Testis (tissue), 3 donors: ENCODE data around the gene RIPOR3. TPM values are rescaled to one million over a fixed set of nuclear protein-coding genes. Genes with fewer than 3 reads are reported as not detected.

Source experiments
- DNase-seq: peaks from one replicate; pipeline ENCODE4 v3.0.0-alpha.2; 2019
- H3K27ac ChIP-seq, 2 donors: fragments of 200-600 bp; sonication (generic); one replicate each; pipeline ENCODE4 v1.5.1; 2019
- H3K27me3 ChIP-seq: fragments of 200-600 bp; sonication (generic); one replicate; pipeline ENCODE4 v1.5.1; 2019
- H3K36me3 ChIP-seq: fragments of 200-600 bp; sonication (generic); one replicate; pipeline ENCODE4 v1.5.1; 2017; ENCODE audit warnings: low read depth; ENCODE audit errors: missing control alignments
- H3K4me1 ChIP-seq: fragments of 200-600 bp; sonication (generic); one replicate; pipeline ENCODE4 v1.5.1; 2019
- H3K4me3 ChIP-seq, 2 donors: fragments of 200-600 bp; sonication (generic); one replicate each; pipeline ENCODE4 v1.5.1; 2017 to 2019
- H3K9me3 ChIP-seq: fragments of 200-600 bp; sonication (generic); one replicate; pipeline ENCODE4 v1.5.1; 2017
- CTCF ChIP-seq, 3 experiments: fragments of 450-650 bp in 2 of 3; fragments of 200-600 bp in 1 of 3; sonication (generic) in 1 of 3; IDR thresholded peaks; one replicate each; pipeline ENCODE4 v1.5.1; 2016 to 2019; ENCODE audit warnings: antibody characterized with exemption in 3 of 3, mild to moderate bottlenecking in 2 of 3, moderate library complexity in 1 of 3
- POLR2A ChIP-seq: fragments of 450-650 bp; IDR thresholded peaks from one replicate; pipeline ENCODE4 v1.6.1; 2017; ENCODE audit warnings: antibody characterized with exemption, mild to moderate bottlenecking, moderate library complexity
- WGBS, 2 donors: methylation state at CpG; one replicate each; pipeline ENCODE4 v1.1.5; 2018; 5-methylcytosine and 5-hydroxymethylcytosine counted together
- intact Hi-C: fragments of 100-400 bp; cut with DNase I; formaldehyde crosslinking; loops from one replicate; pipeline ENCODE4 v1.15.1; 2023; ENCODE audit warnings: low total_unique reads
- polyA plus RNA-seq: library from polyadenylated mRNA; stranded (reverse); fragments of 350-450 nt; fragmentation: Illumina TruSeq; extraction: RNeasy Lipid Tissue Mini Kit (QIAGEN cat#74804); gene quantifications from one replicate; pipeline ENCODE4 v1.2.3, GENCODE V29; 2014; ENCODE audit warnings: low read depth, low replicate concordance; ENCODE audit not compliant: insufficient read depth
- total RNA-seq, 2 donors: library from RNA; depleted of rRNA; stranded (reverse); fragments of >200 nt; gene quantifications; one replicate each; pipeline ENCODE4 v1.2.3, GENCODE V29; 2016

Gene RIPOR3
- total and polyA plus RNA-seq, 3 donors from 2014 or later: 11.3 to 26.9 (median 22.1) TPM

DNA sequence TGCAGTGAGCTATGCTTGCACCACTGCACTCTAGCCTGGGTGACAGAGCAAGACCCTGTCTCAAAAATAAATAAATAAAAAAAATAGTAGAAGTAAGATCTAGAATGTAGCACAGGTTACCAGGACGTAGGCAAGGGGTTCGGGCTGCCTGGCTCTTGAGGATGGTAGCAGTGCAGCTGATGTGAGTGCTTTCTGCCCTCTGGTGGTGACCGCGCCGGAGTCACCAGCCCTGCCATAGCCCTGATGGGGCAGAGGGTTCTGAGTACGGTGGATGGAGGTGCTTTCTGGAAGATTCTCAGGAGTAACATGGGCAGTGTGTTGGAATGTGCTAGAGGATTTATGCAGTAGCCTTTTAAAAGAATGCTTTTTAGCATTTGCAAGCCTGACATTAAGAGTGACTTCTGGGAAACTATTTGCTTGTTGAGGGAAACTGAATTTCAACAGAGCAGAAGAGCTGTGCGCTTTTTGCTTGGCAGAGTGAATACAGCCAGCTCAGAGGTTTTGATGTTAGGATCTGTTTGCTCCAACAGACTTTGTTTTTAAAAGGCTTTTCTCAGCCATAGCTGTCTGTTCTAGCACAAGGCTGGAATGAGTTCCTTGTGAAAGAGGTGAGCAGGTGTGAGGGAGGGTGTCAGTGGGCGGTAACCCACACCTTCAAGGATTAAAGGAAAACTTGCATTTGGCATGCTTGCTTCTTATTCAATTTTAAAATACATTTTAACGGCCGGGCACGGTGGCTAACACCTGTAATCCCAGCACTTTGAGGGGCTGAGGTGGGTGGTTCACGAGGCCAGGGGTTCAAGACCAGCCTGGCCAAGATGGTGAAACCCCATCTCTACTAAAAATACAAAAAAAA lies 115.2 kb downstream of the RIPOR3 start:
- Histone ChIP-seq H3K36me3 (no peaks in the 10 kb centered on the region), H3K4me3 (no peak overlapping the region), H3K27me3 (no peaks in the 10 kb centered on the region), H3K9me3 (no peaks in the 10 kb centered on the region), H3K4me1 (peaks cover 10% of the 10 kb centered on the region), H3K27ac (no peak overlapping the region)
- intact Hi-C loops: loop anchor here (10.0 kb wide), 1 partner anchor 391 kb away; no protein-coding TSS in a partner anchor
- WGBS, 2 donors: 63 to 64% methylated on average over 12 of the region's 12 CpGs
- TF ChIP-seq POLR2A: no peak
- TF ChIP-seq CTCF (IDR thresholded peaks at IDR 0.05): peak; percentile 68 to 72 (median 69)
- DNase-seq: peak; percentile 88

GRCh38 chr20:50574586-50574985 lies 116.8 kb downstream of the RIPOR3 start:
- intact Hi-C loops: loop anchor here (5.0 to 10.0 kb wide), 2 partner anchors 97 to 390 kb away; no protein-coding TSS in a partner anchor
- no peak for DNase-seq
- Histone ChIP-seq H3K9me3 (no peaks in the 10 kb centered on the region), H3K36me3 (no peaks in the 10 kb centered on the region), H3K27me3 (no peaks in the 10 kb centered on the region), H3K27ac (no peak overlapping the region), H3K4me1 (peaks cover 22% of the 10 kb centered on the region), H3K4me3 (no peak overlapping the region)
- 94 to 95% methylated on average over 5 of the region's 5 CpGs for WGBS, 2 donors
- TF ChIP-seq CTCF (IDR thresholded peaks at IDR 0.05) (no peak), POLR2A (no peak)

GRCh38 chr20:50574108-50574507 lies 117.2 kb downstream of the RIPOR3 start:
- no peaks in the 10 kb centered on the region for H3K27me3 ChIP-seq
- H3K9me3 ChIP-seq: no peaks in the 10 kb centered on the region
- 80 to 83% methylated on average over 9 of the region's 9 CpGs for whole genome bisulfite sequencing, 2 donors
- peaks cover 22% of the 10 kb centered on the region for H3K4me1 ChIP-seq
- TF ChIP-seq POLR2A (no peak), CTCF (IDR thresholded peaks at IDR 0.05) (no peak)
- no peak overlapping the region for H3K27ac ChIP-seq
- no peak overlapping the region for H3K4me3 ChIP-seq
- no peaks in the 10 kb centered on the region for H3K36me3 ChIP-seq
- intact Hi-C loops: loop anchor here (5.0 to 10.0 kb wide), 2 partner anchors 97 to 389 kb away; no protein-coding TSS in a partner anchor
- DNase-seq: no peak

DNA sequence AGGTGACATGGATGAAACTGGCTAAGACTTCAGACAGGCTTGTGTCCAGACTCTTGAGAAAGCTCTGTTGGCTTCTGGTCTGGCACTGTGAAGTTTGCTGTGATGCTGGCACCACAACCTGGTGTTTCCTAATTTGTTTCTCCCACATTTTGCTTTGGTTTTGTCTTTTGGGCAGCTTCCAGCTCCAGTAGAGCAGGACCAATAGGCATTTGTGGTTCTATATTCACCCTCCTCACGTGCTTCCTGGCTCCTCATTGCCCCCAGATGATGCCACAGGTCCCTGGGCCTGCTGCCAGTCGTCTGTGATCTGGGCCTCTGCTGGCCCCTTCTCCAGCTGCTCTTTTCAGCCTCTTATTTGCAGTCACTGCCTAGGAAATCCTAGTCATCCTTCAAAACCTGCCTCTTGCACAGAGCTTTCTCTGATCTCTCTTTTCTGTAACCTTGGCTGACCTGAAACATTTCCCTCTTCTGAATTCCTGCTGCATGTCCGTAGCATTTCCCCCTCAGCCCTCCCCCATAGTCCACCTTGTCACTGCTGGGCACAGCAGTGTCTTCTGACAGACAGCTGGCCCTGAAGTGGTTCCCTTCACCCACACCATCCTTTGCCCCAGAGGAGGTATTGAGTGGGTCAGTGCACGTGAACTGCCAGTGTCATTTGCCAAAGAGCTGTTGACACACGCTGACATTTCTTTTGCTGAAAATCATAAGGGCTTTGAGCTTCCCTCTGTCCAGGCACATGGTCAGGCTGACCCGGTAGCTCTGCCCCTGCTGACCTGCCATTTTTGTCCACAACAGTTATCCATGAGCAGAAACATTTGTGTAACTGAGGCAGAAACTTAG lies 118.2 kb downstream of the RIPOR3 start:
- 50 to 57% methylated on average over 5 to 6 of the region's 6 CpGs for WGBS, 2 donors
- intact Hi-C loops: loop anchor here (5.0 to 10.0 kb wide), 2 partner anchors 96 to 388 kb away; no protein-coding TSS in a partner anchor
- Histone ChIP-seq H3K36me3 (no peaks in the 10 kb centered on the region), H3K9me3 (no peaks in the 10 kb centered on the region), H3K4me1 (peaks cover 22% of the 10 kb centered on the region), H3K27ac (peak overlapping the region in 1 of 2 donors; percentile 19), H3K4me3 (no peak overlapping the region), H3K27me3 (no peaks in the 10 kb centered on the region)
- no peak for DNase-seq
- TF ChIP-seq POLR2A: no peak
- no peak for TF ChIP-seq CTCF (IDR thresholded peaks at IDR 0.05)
